Lower lobe of right lung (tissue), 2 donors: ENCODE results near the gene MDFI. TPM values are rescaled to one million over a fixed set of nuclear protein-coding genes. Genes with fewer than 3 reads are reported as not detected.

Source experiments
- ATAC-seq, 2 donors: fragments of 200-7000 bp; cut with Tn5 transposase; one replicate each; pipeline ENCODE4 v1.9.1; 2020 to 2022; ENCODE audit warnings: mild to moderate bottlenecking in 2 of 2, moderate library complexity in 2 of 2
- DNase-seq: peaks from one replicate; pipeline ENCODE4 v3.0.0-alpha.2; 2020
- H3K27ac ChIP-seq: fragments of 200-600 bp; one replicate; pipeline ENCODE4 v1.8.0; 2022
- H3K27me3 ChIP-seq: fragments of 200-600 bp; one replicate; pipeline ENCODE4 v1.8.0; 2022; ENCODE audit warnings: low read depth
- H3K36me3 ChIP-seq: fragments of 200-600 bp; one replicate; pipeline ENCODE4 v1.8.0; 2022; ENCODE audit warnings: mild to moderate bottlenecking
- H3K4me1 ChIP-seq: fragments of 200-600 bp; one replicate; pipeline ENCODE4 v1.8.0; 2022
- H3K4me3 ChIP-seq: fragments of 200-600 bp; one replicate; pipeline ENCODE4 v1.8.0; 2022; ENCODE audit warnings: mild to moderate bottlenecking
- H3K9me3 ChIP-seq: fragments of 200-600 bp; one replicate; pipeline ENCODE4 v1.8.0; 2022
- CTCF ChIP-seq: fragments of 200-600 bp; IDR thresholded peaks from one replicate; pipeline ENCODE4 v1.8.0; 2022; ENCODE audit warnings: antibody characterized with exemption, mild to moderate bottlenecking
- intact Hi-C: fragments of 100-400 bp; cut with DNase I; formaldehyde crosslinking; loops from one replicate; pipeline ENCODE4 v1.11.0; 2022
- total RNA-seq: library from RNA; stranded (reverse); fragmentation: NEBNext Ultra II Directional; extraction: Animal tissue kit (Norgen Biotek cat#: 25700); gene quantifications from one replicate; pipeline ENCODE4 v1.2.1, GENCODE V29; 2021
- donor health status: DM: no; HTN: yes; CAD: no; lungs with severe emphysema.

Gene MDFI
- total RNA-seq, 1 donor from 2014 or later: 10.6 TPM

DNA sequence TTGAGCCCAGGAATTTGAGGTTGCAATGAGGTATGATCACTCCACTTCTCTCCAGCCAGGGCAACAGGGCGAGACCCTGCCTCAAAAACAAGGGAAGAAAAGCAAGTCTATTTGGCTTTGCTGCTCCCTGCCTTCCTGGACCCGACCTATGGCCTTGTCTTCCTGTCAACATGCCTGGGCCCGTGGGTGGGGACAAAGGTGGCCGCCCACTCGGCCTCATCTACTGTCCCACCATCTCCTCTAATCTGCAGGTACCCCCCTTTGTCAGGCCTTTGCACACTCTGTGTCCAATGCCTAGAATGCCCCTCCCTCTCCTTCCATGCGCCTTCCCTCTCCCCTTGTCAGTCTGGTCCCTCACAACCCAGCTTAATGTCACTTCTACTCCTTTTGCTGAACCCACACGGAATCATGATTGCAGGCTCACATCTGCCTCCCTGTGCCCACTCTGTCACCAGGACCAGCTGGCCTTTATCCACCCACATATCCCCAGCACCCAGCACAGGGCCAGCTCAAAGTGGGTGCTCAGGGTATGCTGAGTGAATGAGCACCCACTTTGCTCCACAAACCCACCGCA is 40.3 kb downstream of the MDFI start:
- intact Hi-C loops: no loop called here
- Histone ChIP-seq H3K27me3 (no peaks in the 10 kb centered on the region), H3K27ac (no peak overlapping the region), H3K36me3 (no peaks in the 10 kb centered on the region), H3K4me1 (peaks cover 19% of the 10 kb centered on the region), H3K4me3 (no peak overlapping the region), H3K9me3 (no peaks in the 10 kb centered on the region)
- TF ChIP-seq CTCF: no peak
- ATAC-seq (no peak), DNase-seq (no peak)

- TF ChIP-seq CTCF: no peak
- H3K27me3 ChIP-seq: no peaks in the 10 kb centered on the region
- H3K4me1 ChIP-seq: peaks cover 23% of the 10 kb centered on the region
- intact Hi-C loops: no loop called here
- no peaks in the 10 kb centered on the region for H3K9me3 ChIP-seq
- no peak for DNase-seq
- H3K27ac ChIP-seq: no peak overlapping the region
- no peak for ATAC-seq
- H3K36me3 ChIP-seq: peaks cover 6% of the 10 kb centered on the region
- no peak overlapping the region for H3K4me3 ChIP-seq
These were observed 41.4 kb downstream of the MDFI start for GRCh38 chr6:41679696-41680095.

DNA sequence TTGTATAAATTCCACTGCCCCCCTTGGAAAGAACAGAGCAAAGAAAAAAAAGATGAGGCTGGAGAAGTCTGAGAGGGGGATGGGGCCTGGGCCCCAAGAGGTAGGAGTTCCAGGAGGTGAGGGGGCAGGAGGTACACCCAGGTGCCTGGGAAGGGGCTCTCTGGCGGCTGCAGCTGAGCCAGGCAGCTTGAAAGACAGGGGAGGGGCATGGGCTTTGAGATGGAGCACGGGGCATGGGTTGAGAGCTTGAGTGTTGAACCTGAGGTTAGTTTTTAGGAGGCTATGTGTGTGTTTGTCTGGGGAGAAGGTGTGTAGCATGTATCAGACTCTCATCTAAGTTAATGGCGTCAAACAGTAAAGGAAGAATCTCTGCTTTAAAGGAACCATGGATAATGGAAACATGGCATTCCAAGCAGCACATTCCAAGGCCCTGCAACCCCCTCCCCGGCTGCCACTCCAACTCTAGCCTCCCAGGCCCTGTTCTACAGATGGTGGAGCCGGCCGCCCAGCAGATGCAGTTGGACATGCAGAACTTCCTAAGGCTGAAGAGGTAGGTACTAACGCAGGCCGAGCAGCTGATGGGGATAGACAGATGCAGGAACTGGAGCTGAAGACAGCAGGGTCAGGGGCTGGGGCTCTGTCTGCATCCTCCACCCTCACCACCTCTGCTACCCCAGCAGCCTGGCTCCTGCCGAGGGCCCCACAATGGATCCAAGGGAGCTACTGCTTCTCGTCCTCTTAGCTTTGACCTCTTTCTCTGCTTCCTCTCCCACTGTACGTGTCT is 42.1 kb downstream of the MDFI start:
- H3K27ac ChIP-seq: no peak overlapping the region
- DNase-seq: no peak

DNA sequence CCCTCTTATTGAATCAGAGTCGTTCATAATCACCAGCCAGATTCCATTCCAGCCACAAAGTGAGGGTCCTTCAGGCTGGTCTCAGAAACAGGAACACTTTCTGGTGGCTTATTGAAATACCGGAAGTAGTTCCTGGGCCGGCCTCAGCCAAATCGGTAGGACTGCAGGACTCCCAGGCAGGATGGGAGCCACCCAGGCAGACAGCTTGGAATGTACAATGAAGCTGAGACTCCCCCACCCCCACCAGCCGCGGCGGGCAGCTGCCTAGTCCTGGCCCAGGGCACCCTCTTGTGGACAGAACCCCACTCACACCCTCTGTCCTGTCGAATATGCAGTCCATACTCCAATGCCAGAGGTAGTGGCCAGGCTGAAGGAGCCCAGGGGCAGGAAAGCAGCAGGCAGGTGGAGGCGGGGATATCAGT is 43.8 kb downstream of the MDFI start:
- intact Hi-C loops: no loop called here
- TF ChIP-seq CTCF: peak; percentile 82
- no peaks in the 10 kb centered on the region for H3K27me3 ChIP-seq
- H3K9me3 ChIP-seq: no peaks in the 10 kb centered on the region
- no peak overlapping the region for H3K27ac ChIP-seq
- DNase-seq (peak; percentile 92), ATAC-seq (peak; percentile 92 to 94)
- H3K4me1 ChIP-seq: peaks cover 23% of the 10 kb centered on the region
- peak overlapping the region; percentile 58 for H3K4me3 ChIP-seq
- H3K36me3 ChIP-seq: peaks cover 30% of the 10 kb centered on the region

More for the DNA sequence above, 42.1 kb downstream of the MDFI start:
- H3K4me3 ChIP-seq: no peak overlapping the region
- no peak for TF ChIP-seq CTCF
- no peaks in the 10 kb centered on the region for H3K27me3 ChIP-seq
- intact Hi-C loops: no loop called here
- peaks cover 23% of the 10 kb centered on the region for H3K4me1 ChIP-seq
- peaks cover 13% of the 10 kb centered on the region for H3K36me3 ChIP-seq
- no peaks in the 10 kb centered on the region for H3K9me3 ChIP-seq
- ATAC-seq: no peak

- ATAC-seq (peak in 1 of 2 donors; percentile 23), DNase-seq (no peak)
- Histone ChIP-seq H3K4me1 (peaks cover 23% of the 10 kb centered on the region), H3K36me3 (peaks cover 36% of the 10 kb centered on the region), H3K27ac (peak overlapping the region; percentile 68), H3K9me3 (no peaks in the 10 kb centered on the region), H3K4me3 (peak overlapping the region; percentile 58), H3K27me3 (no peaks in the 10 kb centered on the region)
- TF ChIP-seq CTCF: no peak
- intact Hi-C loops: no loop called here
These were observed 44.4 kb downstream of the MDFI start for GRCh38 chr6:41682497-41683272.
